AG10803 (cell line): ENCODE measurements around the gene BCAS1.

Experiments used
- DNase-seq: peaks from one replicate; pipeline ENCODE4 v3.0.0; 2010; ENCODE audit warnings: low read depth
- H3K4me3 ChIP-seq: 2 replicates; pipeline ENCODE4 v1.5.1; 2011; ENCODE audit warnings: mild to moderate bottlenecking, low read length, control low read depth
- TF ChIP-seq, protein P1 (sequence below): conservative IDR thresholded peaks from 2 replicates; pipeline ENCODE4 v1.5.1; 2011; ENCODE audit warnings: mild to moderate bottlenecking, low read length, control low read depth, inconsistent platforms

The BCAS1 gene

DNA sequence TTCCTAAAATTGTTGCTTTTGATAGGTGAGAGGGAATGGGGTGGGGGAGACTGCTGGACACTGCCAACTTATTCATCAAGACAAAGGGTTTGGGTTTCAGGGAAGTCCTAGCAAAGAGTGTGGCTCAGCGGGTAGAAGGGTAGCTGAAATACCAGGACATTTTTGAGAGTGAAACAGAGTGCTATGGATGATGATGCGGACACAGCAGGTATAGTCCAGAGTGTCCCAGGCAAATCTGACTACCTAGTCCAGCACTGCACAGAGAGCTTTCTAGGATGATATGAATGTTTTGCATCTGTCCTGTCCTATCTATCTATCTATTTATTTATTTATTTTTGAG lies 154.3 kb downstream of the BCAS1 start:
- H3K4me3 ChIP-seq: no peak overlapping the region
- TF ChIP-seq, protein P1, sequence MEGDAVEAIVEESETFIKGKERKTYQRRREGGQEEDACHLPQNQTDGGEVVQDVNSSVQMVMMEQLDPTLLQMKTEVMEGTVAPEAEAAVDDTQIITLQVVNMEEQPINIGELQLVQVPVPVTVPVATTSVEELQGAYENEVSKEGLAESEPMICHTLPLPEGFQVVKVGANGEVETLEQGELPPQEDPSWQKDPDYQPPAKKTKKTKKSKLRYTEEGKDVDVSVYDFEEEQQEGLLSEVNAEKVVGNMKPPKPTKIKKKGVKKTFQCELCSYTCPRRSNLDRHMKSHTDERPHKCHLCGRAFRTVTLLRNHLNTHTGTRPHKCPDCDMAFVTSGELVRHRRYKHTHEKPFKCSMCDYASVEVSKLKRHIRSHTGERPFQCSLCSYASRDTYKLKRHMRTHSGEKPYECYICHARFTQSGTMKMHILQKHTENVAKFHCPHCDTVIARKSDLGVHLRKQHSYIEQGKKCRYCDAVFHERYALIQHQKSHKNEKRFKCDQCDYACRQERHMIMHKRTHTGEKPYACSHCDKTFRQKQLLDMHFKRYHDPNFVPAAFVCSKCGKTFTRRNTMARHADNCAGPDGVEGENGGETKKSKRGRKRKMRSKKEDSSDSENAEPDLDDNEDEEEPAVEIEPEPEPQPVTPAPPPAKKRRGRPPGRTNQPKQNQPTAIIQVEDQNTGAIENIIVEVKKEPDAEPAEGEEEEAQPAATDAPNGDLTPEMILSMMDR: no peak
- no peak for DNase-seq

DNA sequence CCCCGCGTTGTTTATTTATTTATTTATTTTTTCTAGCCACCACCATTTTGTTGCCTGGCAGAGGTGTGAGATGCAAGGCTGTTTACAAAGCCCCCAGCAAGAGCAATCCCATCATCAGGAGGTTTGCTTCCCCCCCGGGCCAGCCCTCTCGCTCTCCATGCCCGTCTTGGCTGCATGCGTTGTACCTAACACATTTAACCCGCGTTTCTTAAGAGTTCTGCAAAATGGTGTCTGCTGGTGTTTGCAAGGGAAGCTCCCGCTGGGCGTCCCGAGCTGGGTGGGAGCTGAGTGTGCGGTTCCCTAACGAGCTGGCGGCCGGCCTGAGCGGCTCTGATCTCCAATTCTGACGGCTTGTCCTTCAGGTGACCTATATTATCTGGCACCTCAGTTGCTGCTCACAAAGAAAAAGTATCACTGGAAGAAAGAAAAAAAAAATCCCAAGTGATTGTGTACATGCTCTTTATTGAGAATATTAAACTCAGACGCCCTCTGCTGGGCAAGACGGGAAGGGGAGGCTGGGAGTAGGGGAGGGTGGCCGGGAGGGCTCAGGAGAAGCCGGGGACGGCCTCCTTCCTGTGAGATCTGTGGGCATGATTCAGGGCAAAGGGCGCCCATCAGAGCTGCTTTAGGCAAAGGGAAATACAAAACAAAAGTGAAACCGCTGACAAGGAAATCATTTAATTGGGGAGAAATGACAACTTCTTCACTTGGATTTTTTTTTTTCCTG lies 154.8 kb downstream of the BCAS1 start:
- peak; percentile 90 for DNase-seq
- TF ChIP-seq, protein P1: peak; percentile 85
- peak overlapping the region; percentile 58 for H3K4me3 ChIP-seq

DNA sequence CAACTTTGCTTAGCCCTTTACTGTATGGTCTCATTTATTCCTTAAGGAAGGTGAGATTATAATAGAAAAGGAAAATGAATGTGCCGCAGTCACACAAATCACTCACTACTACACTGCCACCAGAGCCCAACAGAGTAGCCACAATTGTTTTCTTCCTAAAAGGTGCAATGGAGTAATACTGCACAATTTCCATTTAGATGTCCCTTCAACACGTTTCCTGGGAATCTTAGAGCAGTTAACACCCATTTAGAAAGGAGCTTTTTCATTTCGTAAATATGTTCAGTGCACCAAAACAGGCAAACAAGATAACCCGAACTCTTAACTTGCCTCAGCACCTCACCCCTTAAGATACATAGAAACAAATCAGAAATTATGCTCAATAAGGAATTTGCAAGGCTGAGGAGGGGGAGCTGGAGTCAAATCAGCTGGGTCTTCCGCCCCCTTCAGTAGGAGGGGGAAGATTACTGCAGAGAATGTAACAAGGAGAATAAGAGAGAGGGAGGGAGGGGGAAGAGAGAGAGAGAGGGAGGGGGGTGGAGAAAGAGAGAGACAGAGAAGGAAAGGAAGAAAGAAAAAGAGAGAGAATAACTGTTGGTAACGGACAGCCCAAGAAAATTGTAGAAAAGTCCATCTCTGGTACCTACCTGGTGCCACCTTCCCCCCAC lies 155.5 kb downstream of the BCAS1 start:
- TF ChIP-seq, protein P1: no peak
- peak overlapping the region; percentile 58; the same call in 1 of the 2 replicates for H3K4me3 ChIP-seq
- no peak for DNase-seq

DNA sequence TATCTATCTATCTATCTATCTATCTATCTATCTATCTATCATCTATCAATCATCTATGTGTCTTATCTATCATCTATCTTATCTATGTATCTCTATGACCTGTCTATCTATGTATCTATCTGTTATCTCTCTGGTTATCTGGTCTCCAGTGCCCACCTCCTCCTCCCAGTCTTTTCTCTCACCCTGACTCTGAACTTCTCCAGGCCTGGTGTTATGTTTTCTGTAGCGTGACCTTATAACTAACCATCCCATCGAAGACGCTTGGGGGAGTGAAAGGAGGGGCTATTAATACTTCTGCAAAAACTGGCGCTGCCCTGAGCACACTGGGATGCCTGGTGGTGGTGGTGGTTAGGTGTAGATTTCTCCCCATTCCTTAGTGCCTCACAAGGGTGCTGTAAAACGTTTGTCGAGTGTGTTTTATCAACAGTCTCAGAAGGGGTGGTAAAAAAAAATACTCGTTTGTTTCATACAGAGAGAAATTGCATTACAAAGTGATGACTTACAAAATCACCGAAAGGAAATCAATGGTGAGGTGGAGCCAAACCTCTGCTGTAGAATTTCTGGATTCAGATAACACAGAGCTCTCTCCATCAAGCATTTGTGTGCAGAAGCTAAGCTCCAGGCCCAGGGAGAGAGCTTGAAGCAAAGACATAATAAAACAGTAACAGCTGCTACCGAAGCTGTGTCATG lies 156.2 kb downstream of the BCAS1 start:
- DNase-seq: peak; percentile 75
- H3K4me3 ChIP-seq: no peak overlapping the region
- TF ChIP-seq, protein P1: peak; percentile 27

DNA sequence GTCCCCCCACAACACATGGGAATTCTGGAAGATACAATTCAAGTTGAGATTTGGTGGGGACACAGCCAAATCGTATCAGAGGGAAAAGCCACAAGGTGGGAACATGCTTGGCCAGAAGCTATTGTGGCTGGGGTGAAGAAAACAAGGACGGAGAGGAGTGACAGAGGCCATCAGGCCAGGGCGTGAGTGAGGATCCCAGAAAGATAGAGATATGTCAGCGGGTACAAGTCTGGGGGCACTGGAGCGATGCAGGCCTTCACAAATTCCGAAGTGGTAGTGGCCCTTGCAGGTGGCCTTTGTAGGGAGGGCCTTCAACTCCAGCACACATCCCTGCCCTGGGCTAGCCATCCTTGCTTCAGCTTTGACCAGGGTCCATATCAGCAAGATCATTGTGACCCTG lies 159.1 kb downstream of the BCAS1 start:
- H3K4me3 ChIP-seq: no peak overlapping the region
- DNase-seq: no peak
- TF ChIP-seq, protein P1: no peak

DNA sequence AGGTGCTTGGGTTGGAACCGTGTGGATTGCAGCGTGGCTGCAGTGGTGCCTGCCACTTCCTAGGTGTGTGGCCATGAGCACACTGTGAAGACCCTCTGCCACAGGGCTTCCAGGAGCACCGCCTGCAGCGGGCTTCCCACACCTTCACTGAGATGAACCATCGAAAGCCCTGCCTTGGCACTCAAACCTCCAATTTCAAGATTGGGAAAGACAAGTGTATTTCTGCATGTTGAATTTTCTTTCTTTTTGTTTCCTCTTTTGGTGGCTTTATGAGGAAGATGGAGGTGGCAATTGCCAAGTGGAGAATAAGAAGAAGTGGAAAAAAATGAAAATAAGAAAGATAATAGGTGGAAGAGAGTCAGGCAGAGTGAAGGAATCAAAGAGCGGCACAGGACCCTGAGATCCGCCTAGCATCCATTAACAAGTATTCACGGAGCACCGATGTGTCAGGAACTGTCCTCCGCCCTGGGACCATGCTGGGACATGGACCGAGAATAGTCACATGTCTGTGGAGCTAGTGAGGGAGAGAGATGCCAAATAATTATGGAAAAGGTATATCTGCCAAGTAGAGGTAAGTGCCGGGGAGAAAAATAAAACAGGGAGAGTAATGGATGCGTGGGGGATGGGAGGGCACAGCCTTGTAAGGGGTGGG lies 159.9 kb downstream of the BCAS1 start:
- H3K4me3 ChIP-seq: no peak overlapping the region
- DNase-seq: no peak
- TF ChIP-seq, protein P1: no peak
